ENCODE results near the gene MICALL2.

The MICALL2 gene

DNA sequence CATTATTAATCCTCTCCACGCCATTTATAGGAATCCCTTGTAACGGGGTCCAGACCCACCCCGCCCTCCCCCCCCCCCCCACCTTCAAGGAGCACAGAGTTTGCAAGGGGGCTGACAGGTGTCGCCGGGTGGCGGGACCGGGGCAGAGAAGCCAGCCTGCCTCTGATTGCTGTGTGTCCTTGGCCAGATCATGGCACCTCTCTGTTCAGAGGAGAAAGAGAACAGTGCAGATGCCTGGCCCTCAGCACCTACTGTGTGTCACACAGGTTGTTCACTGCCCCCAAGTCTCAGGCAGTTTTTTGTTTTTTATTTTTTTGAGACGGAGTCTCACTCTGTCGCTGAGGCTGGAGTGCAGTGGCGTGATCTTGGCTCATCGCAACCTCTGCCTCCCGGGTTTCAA, 5.4 kb upstream of the MICALL2 start (continued):
- TF ChIP-seq ZNF610 (tag by site-specific recombination; IDR thresholded peaks at IDR 0.05; ENCODE audit: borderline replicate concordance), result no peak
- TF ChIP-seq ZNF341 (tag by site-specific recombination; IDR thresholded peaks at IDR 0.05; ENCODE audit: low read depth), result no peak
- TF ChIP-seq PRDM1 (tag by site-specific recombination; IDR thresholded peaks at IDR 0.05), result no peak
- no peak for TF ChIP-seq ZBTB1 (tag by site-specific recombination; IDR thresholded peaks at IDR 0.05)

DNA sequence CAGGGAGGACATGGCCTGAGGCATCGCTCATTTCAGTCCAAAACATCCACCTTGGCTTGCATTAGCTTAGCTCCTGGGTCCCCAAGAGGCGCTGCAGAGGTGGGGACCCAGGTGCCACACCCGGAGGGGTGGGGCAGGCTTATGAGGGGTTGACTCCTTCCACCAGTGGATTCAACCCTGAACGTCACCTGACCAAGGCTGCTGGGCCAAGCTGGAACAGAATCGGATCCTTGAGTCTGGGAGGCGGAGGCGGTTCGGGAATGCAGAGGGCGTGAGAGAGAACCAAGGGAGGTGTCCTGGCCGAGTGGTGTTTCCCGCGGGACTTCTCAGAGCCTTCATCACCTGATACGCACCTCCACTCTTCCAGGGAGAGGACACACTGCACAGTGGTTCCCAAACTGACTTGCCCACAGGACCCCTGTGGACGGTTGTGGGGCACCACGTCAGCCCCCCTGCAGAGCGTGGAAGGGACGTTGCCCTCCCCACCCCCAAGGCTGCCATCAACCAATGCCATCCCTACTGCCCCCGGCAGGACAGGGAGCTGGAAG, 4.5 kb upstream of the MICALL2 start:
- Histone ChIP-seq H3K36me3 (ENCODE audit: control insufficient read depth in 2 of 2, insufficient read depth in 1 of 2, low read length in 2 of 2) (no peaks in the 10 kb centered on the region), H3K4me3 (ENCODE audit: low read depth, low read length) (no peak overlapping the region), H3K9me3 (ENCODE audit: control insufficient read depth, insufficient read depth, low read depth, low read length) (no peaks in the 10 kb centered on the region), H3K27ac (ENCODE audit: extremely low read depth, low read depth, low read length) (no peak overlapping the region), H3K4me1 (ENCODE audit: control insufficient read depth, insufficient read depth, low read length) (no peaks in the 10 kb centered on the region; the same call in 1 of the 2 replicates)
- CTCF ChIA-PET, result interaction anchor here (1.0 to 3.4 kb wide), 2 partner anchors 10 to 12 kb away, joined by 4 to 13 read pairs; no protein-coding TSS in a partner anchor
- POLR2A ChIA-PET, result no interaction called here
- TF ChIP-seq ZFP37 (tag by site-specific recombination; IDR thresholded peaks at IDR 0.05) (no peak), ZNF239 (tag by site-specific recombination; IDR thresholded peaks at IDR 0.05) (peak; percentile 98), ZNF354C (tag by site-specific recombination; IDR thresholded peaks at IDR 0.05; ENCODE audit: borderline replicate concordance, low read depth) (no peak), GLIS2 (tag by site-specific recombination; IDR thresholded peaks at IDR 0.05) (0 out of 2 replicates have a peak, but pooled peaks have one; percentile 27), EGR2 (tag by site-specific recombination; IDR thresholded peaks at IDR 0.05; ENCODE audit: low read depth) (peak; percentile 49; the same call in 1 of the 2 replicates), ZNF530 (tag by site-specific recombination; IDR thresholded peaks at IDR 0.05; ENCODE audit: low read depth) (no peak), ZNF596 (tag by site-specific recombination; IDR thresholded peaks at IDR 0.05) (no peak), ZNF561 (tag by site-specific recombination; IDR thresholded peaks at IDR 0.05; ENCODE audit: borderline replicate concordance) (no peak), SCRT2 (tag by site-specific recombination; IDR thresholded peaks at IDR 0.05) (no peak), MZF1 (tag by site-specific recombination; IDR thresholded peaks at IDR 0.05; ENCODE audit: borderline replicate concordance) (no peak), ZNF623 (tag by site-specific recombination; IDR thresholded peaks at IDR 0.05) (no peak), KLF1 (tag by site-specific recombination; IDR thresholded peaks at IDR 0.05) (peak; percentile 86), GLI4 (tag by site-specific recombination; IDR thresholded peaks at IDR 0.05) (no peak), ZNF558 (tag by site-specific recombination; IDR thresholded peaks at IDR 0.05) (no peak), MYNN (tag by site-specific recombination; IDR thresholded peaks at IDR 0.05; ENCODE audit: borderline replicate concordance) (no peak), ZNF433 (tag by site-specific recombination; IDR thresholded peaks at IDR 0.05; ENCODE audit: low read depth) (no peak), ZNF624 (tag by site-specific recombination; IDR thresholded peaks at IDR 0.05) (no peak), ZNF529 (tag by site-specific recombination; IDR thresholded peaks at IDR 0.05; ENCODE audit: insufficient replicate concordance) (no peak), SETDB1 (IDR thresholded peaks at IDR 0.05; ENCODE audit: insufficient read length, low read length) (no peak), ZNF629 (tag by site-specific recombination; IDR thresholded peaks at IDR 0.05) (no peak), KLF8 (tag by site-specific recombination; IDR thresholded peaks at IDR 0.05) (peak; percentile 29; the same call in 1 of the 2 replicates), ZNF48 (tag by site-specific recombination; IDR thresholded peaks at IDR 0.05) (no peak), TRIM28 (IDR thresholded peaks at IDR 0.05; ENCODE audit: borderline replicate concordance, low read length) (no peak)
- TF ChIP-seq, protein P1, sequence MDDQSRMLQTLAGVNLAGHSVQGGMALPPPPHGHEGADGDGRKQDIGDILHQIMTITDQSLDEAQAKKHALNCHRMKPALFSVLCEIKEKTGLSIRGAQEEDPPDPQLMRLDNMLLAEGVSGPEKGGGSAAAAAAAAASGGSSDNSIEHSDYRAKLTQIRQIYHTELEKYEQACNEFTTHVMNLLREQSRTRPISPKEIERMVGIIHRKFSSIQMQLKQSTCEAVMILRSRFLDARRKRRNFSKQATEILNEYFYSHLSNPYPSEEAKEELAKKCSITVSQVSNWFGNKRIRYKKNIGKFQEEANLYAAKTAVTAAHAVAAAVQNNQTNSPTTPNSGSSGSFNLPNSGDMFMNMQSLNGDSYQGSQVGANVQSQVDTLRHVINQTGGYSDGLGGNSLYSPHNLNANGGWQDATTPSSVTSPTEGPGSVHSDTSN (CRISPR knock-in tag; IDR thresholded peaks at IDR 0.05), result no peak
- TF ChIP-seq, protein P2, sequence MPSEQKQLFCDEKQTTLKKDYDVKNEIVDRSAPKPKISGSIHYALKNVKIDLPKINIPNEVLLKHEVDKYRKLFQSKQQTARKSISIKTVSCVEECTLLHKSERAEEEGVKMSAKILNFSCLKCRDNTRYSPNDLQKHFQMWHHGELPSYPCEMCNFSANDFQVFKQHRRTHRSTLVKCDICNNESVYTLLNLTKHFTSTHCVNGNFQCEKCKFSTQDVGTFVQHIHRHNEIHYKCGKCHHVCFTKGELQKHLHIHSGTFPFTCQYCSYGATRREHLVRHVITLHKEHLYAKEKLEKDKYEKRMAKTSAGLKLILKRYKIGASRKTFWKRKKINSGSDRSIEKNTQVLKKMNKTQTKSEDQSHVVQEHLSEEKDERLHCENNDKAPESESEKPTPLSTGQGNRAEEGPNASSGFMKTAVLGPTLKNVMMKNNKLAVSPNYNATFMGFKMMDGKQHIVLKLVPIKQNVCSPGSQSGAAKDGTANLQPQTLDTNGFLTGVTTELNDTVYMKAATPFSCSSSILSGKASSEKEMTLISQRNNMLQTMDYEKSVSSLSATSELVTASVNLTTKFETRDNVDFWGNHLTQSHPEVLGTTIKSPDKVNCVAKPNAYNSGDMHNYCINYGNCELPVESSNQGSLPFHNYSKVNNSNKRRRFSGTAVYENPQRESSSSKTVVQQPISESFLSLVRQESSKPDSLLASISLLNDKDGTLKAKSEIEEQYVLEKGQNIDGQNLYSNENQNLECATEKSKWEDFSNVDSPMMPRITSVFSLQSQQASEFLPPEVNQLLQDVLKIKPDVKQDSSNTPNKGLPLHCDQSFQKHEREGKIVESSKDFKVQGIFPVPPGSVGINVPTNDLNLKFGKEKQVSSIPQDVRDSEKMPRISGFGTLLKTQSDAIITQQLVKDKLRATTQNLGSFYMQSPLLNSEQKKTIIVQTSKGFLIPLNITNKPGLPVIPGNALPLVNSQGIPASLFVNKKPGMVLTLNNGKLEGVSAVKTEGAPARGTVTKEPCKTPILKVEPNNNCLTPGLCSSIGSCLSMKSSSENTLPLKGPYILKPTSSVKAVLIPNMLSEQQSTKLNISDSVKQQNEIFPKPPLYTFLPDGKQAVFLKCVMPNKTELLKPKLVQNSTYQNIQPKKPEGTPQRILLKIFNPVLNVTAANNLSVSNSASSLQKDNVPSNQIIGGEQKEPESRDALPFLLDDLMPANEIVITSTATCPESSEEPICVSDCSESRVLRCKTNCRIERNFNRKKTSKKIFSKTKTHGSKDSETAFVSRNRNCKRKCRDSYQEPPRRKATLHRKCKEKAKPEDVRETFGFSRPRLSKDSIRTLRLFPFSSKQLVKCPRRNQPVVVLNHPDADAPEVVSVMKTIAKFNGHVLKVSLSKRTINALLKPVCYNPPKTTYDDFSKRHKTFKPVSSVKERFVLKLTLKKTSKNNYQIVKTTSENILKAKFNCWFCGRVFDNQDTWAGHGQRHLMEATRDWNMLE (tag by site-specific recombination; conservative IDR thresholded peaks at IDR 0.05; ENCODE audit: low read depth), result no peak
- TF ChIP-seq, protein P3, sequence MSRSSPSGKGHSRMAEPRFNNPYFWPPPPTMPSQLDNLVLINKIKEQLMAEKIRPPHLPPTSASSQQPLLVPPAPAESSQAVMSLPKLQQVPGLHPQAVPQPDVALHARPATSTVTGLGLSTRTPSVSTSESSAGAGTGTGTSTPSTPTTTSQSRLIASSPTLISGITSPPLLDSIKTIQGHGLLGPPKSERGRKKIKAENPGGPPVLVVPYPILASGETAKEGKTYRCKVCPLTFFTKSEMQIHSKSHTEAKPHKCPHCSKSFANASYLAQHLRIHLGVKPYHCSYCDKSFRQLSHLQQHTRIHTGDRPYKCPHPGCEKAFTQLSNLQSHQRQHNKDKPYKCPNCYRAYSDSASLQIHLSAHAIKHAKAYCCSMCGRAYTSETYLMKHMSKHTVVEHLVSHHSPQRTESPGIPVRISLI (tag by site-specific recombination; IDR thresholded peaks at IDR 0.05), result no peak
- TF ChIP-seq, protein P4, sequence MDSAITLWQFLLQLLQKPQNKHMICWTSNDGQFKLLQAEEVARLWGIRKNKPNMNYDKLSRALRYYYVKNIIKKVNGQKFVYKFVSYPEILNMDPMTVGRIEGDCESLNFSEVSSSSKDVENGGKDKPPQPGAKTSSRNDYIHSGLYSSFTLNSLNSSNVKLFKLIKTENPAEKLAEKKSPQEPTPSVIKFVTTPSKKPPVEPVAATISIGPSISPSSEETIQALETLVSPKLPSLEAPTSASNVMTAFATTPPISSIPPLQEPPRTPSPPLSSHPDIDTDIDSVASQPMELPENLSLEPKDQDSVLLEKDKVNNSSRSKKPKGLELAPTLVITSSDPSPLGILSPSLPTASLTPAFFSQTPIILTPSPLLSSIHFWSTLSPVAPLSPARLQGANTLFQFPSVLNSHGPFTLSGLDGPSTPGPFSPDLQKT (IDR thresholded peaks at IDR 0.05; ENCODE audit: borderline replicate concordance, low read depth, low read length), result no peak

Measured in HEK293 (cell line).